WTC11 (cell line): Measurements from ENCODE around the gene SESN2. TPM values are rescaled to one million over a fixed set of nuclear protein-coding genes. Genes with fewer than 3 reads are reported as not detected.

Experiments
- ATAC-seq: fragments of 200-7000 bp; cut with Tn5 transposase; 2 replicates; pipeline ENCODE4 v1.10.0; 2021; ENCODE audit warnings: mild to moderate bottlenecking, moderate library complexity
- CTCF ChIA-PET: fragments of 300-600 bp; sonication (Branson Sonifier 250); formaldehyde crosslinking; loops from one replicate; lab custom pipeline; 2021; ENCODE audit warnings: antibody characterized with exemption; lab: Charles Lee
- POLR2A ChIA-PET: fragments of 350-600 bp; sonication (Branson Sonifier 250); formaldehyde crosslinking; loops from one replicate; lab custom pipeline; 2021; ENCODE audit warnings: antibody characterized with exemption; lab: Charles Lee
- DNase-seq: peaks from one replicate; pipeline ENCODE4 v3.0.0; 2021; ENCODE audit warnings: low spot score
- H3K27ac Mint-ChIP-seq: 2 replicates; pipeline ENCODE4 v1.8.0; 2021; ENCODE audit warnings: mixed read lengths
- H3K27me3 Mint-ChIP-seq: 2 replicates; pipeline ENCODE4 v1.8.0; 2021; ENCODE audit warnings: low read depth, mild to moderate bottlenecking, moderate library complexity, mixed read lengths
- H3K36me3 Mint-ChIP-seq: 2 replicates; pipeline ENCODE4 v1.8.0; 2021; ENCODE audit warnings: mixed read lengths
- H3K4me1 Mint-ChIP-seq: 2 replicates; pipeline ENCODE4 v1.8.0; 2022; ENCODE audit warnings: mixed read lengths
- H3K4me3 Mint-ChIP-seq: 2 replicates; pipeline ENCODE4 v1.8.0; 2021; ENCODE audit warnings: mild to moderate bottlenecking, moderate library complexity, mixed read lengths
- H3K9me3 Mint-ChIP-seq: 2 replicates; pipeline ENCODE4 v1.8.0; 2021; ENCODE audit warnings: mixed read lengths
- ARID4B ChIP-seq: sonication (generic); formaldehyde crosslinking; IDR thresholded peaks from 2 replicates; pipeline ENCODE4 v1.8.0; 2023; ENCODE audit warnings: missing genetic modification reagents, mild to moderate bottlenecking, borderline replicate concordance
- ATF6 ChIP-seq: sonication (generic); formaldehyde crosslinking; IDR thresholded peaks from 2 replicates; pipeline ENCODE4 v1.8.1; 2023; ENCODE audit warnings: mild to moderate bottlenecking, missing genetic modification reagents
- FOXP4 ChIP-seq: sonication (generic); formaldehyde crosslinking; IDR thresholded peaks from 2 replicates; pipeline ENCODE4 v1.8.0; 2022; ENCODE audit warnings: mild to moderate bottlenecking, missing genetic modification reagents
- NR2C2 ChIP-seq: sonication (generic); formaldehyde crosslinking; IDR thresholded peaks from 2 replicates; pipeline ENCODE4 v1.8.0; 2022; ENCODE audit warnings: mild to moderate bottlenecking, missing genetic modification reagents
- TCF7 ChIP-seq: sonication (generic); formaldehyde crosslinking; IDR thresholded peaks from 2 replicates; pipeline ENCODE4 v1.8.0; 2022; ENCODE audit warnings: mild to moderate bottlenecking, low read depth, missing genetic modification reagents, moderate library complexity
- ZNF317 ChIP-seq: sonication (generic); formaldehyde crosslinking; IDR thresholded peaks from 2 replicates; pipeline ENCODE4 v1.8.1; 2023; ENCODE audit warnings: low read depth, mild to moderate bottlenecking, moderate library complexity, missing genetic modification reagents, borderline replicate concordance
- ZSCAN18 ChIP-seq: fragments of 250-450 bp; sonication (Bioruptor Pico); IDR thresholded peaks from 2 replicates; pipeline ENCODE4 v2.1.2; 2022; ENCODE audit warnings: mild to moderate bottlenecking, moderate library complexity
- total RNA-seq: library from RNA; stranded (reverse); gene quantifications from 3 replicates; pipeline ENCODE4 v1.2.3, GENCODE V29; 2021

Gene SESN2
- total RNA-seq, 1 experiment from 2014 or later = 38.1 TPM

GRCh38 chr1:28280977-28281381 lies 21.7 kb downstream of the SESN2 start:
- DNase-seq (no peak), ATAC-seq (no peak)
- ChIA-PET POLR2A (interaction anchor here (0.6 to 1.4 kb wide), 3 partner anchors 17 to 40 kb away, joined by 4 to 6 read pairs (median 4); no protein-coding TSS in a partner anchor), CTCF (interaction anchor here (1.0 kb wide), 1 partner anchor 32 kb away, joined by 4 read pairs; no protein-coding TSS in a partner anchor)
- TF ChIP-seq ATF6 (CRISPR knock-in tag) = no peak
- TF ChIP-seq ZSCAN18 (CRISPR knock-in tag) = no peak
- no peak for TF ChIP-seq ZNF317 (CRISPR knock-in tag)
- no peak for TF ChIP-seq FOXP4 (CRISPR knock-in tag)
- TF ChIP-seq NR2C2 = no peak
- Mint-ChIP-seq H3K27ac (no peak overlapping the region), H3K9me3 (no peaks in the 10 kb centered on the region), H3K4me3 (no peak overlapping the region), H3K4me1 (no peaks in the 10 kb centered on the region), H3K36me3 (peaks cover 42% of the 10 kb centered on the region), H3K27me3 (no peaks in the 10 kb centered on the region)

GRCh38 chr1:28281608-28282425 lies 22.5 kb downstream of the SESN2 start:
- CTCF ChIA-PET = no interaction called here
- POLR2A ChIA-PET = interaction anchor here (0.6 to 1.4 kb wide), 3 partner anchors 18 to 39 kb away, joined by 4 to 6 read pairs (median 4); no protein-coding TSS in a partner anchor
- peak; percentile 30; the same call in 1 of the 2 replicates for TF ChIP-seq TCF7 (CRISPR knock-in tag)
- TF ChIP-seq FOXP4 (CRISPR knock-in tag) = no peak
- TF ChIP-seq ARID4B (CRISPR knock-in tag) = no peak
- DNase-seq (no peak), ATAC-seq (no peak)
- no peaks in the 10 kb centered on the region for H3K9me3 Mint-ChIP-seq
- no peaks in the 10 kb centered on the region for H3K4me1 Mint-ChIP-seq
- no peaks in the 10 kb centered on the region for H3K27me3 Mint-ChIP-seq
- H3K36me3 Mint-ChIP-seq = peaks cover 42% of the 10 kb centered on the region
- H3K27ac Mint-ChIP-seq = no peak overlapping the region
- H3K4me3 Mint-ChIP-seq = no peak overlapping the region
